SU-DHL-6 (cell line): ENCODE data around the gene KRT14.
"Not testable (repeated sequence)": the region's sequence is repeated elsewhere in the genome, so short reads cannot be mapped to it uniquely, and the experiment has no call there.

ENCODE experiments used
- EZH2phosphoT487 ChIP-seq: fragments of 200-600 bp; sonication (generic), shearing (Covaris generic); conservative IDR thresholded peaks from 2 replicates; pipeline ENCODE4 v1.6.1; 2018; ENCODE audit warnings: mild to moderate bottlenecking, antibody characterized with exemption, low read length, moderate library complexity, mixed read lengths
- TF ChIP-seq, protein P1 (sequence below): fragments of 200-600 bp; sonication (generic); IDR thresholded peaks from one replicate; pipeline ENCODE4 v1.5.1; 2017; ENCODE audit warnings: antibody characterized with exemption, mild to moderate bottlenecking, low read length, moderate library complexity; ENCODE audit not compliant: insufficient read depth, poor library complexity, severe bottlenecking

DNA sequence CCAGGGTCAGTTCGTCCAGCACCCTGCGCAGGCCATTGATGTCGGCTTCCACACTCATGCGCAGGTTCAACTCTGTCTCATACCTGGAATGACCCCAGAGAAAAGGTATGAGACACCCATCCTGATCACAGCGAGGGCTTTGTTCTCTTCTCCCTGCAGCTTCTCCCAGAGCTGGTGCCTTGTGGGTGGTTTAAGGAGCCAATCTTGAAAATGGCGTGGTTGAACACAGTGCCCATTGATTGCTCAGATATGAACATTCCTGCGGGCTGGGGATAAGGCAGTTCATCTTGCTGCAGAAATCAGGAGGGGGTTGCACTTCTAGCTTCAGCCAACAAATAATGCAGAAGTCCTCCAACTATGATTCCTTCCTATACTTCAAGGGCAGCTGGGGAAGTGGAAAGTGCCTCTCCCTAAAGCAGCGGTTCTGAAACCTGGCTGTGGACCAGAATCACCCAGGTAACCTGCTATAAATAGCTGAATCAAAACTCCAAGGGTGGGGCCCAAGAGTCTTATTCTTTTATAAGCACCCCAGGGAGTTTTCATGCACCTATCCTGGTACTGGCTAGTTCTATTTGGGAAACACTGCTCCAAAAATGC, 2.3 kb downstream of the KRT14 start:
- TF ChIP-seq, protein P1, sequence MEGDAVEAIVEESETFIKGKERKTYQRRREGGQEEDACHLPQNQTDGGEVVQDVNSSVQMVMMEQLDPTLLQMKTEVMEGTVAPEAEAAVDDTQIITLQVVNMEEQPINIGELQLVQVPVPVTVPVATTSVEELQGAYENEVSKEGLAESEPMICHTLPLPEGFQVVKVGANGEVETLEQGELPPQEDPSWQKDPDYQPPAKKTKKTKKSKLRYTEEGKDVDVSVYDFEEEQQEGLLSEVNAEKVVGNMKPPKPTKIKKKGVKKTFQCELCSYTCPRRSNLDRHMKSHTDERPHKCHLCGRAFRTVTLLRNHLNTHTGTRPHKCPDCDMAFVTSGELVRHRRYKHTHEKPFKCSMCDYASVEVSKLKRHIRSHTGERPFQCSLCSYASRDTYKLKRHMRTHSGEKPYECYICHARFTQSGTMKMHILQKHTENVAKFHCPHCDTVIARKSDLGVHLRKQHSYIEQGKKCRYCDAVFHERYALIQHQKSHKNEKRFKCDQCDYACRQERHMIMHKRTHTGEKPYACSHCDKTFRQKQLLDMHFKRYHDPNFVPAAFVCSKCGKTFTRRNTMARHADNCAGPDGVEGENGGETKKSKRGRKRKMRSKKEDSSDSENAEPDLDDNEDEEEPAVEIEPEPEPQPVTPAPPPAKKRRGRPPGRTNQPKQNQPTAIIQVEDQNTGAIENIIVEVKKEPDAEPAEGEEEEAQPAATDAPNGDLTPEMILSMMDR: not testable (repeated sequence)
- TF ChIP-seq EZH2phosphoT487: not testable (repeated sequence)
